Uterus (tissue), 2 donors: Measurements from ENCODE around the gene HGS.

Experiments used
- CTCF ChIP-seq, 4 experiments: fragments of 200-600 bp in 2 of 4; fragments of 450-650 bp in 2 of 4; sonication (generic) in 2 of 4; IDR thresholded peaks; one replicate each; pipeline ENCODE4 v1.5.1; 2016 to 2019; ENCODE audit warnings: antibody characterized with exemption in 4 of 4, mild to moderate bottlenecking in 2 of 4, moderate library complexity in 1 of 4
- POLR2A ChIP-seq, 2 donors: fragments of 450-650 bp; IDR thresholded peaks; one replicate each; pipeline ENCODE4 v1.6.1; 2016; ENCODE audit warnings: antibody characterized with exemption in 2 of 2, mild to moderate bottlenecking in 1 of 2, moderate library complexity in 1 of 2

- TF ChIP-seq CTCF (IDR thresholded peaks at IDR 0.05) = no peak
- TF ChIP-seq POLR2A (IDR thresholded peaks at IDR 0.05) = no peak
Measured at GRCh38 chr17:81717766-81718089, 33.9 kb downstream of the HGS start.
